GM18519 (cell line): Measurements from ENCODE around the gene ZNF512.
"Not testable (repeated sequence)": the region's sequence is repeated elsewhere in the genome, so short reads cannot be mapped to it uniquely, and the experiment has no call there.

Source experiments
- ATAC-seq: cut with Tn5 transposase; IDR thresholded peaks from one replicate; pipeline ENCODE4 v1.9.1; 2021; ENCODE audit warnings: mild to moderate bottlenecking, moderate library complexity; ENCODE audit not compliant: unreplicated experiment, low FRiP score

The ZNF512 gene, protein sequence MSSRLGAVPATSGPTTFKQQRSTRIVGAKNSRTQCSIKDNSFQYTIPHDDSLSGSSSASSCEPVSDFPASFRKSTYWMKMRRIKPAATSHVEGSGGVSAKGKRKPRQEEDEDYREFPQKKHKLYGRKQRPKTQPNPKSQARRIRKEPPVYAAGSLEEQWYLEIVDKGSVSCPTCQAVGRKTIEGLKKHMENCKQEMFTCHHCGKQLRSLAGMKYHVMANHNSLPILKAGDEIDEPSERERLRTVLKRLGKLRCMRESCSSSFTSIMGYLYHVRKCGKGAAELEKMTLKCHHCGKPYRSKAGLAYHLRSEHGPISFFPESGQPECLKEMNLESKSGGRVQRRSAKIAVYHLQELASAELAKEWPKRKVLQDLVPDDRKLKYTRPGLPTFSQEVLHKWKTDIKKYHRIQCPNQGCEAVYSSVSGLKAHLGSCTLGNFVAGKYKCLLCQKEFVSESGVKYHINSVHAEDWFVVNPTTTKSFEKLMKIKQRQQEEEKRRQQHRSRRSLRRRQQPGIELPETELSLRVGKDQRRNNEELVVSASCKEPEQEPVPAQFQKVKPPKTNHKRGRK

GRCh38 chr2:27582695-27583389 lies at the start of gene ZNF512:
TSS of gene ZNF512 (plus strand) at chr2:27583042. CDS start at chr2:27583113, 71 bp downstream.
- ATAC-seq, result peak; percentile 60

DNA sequence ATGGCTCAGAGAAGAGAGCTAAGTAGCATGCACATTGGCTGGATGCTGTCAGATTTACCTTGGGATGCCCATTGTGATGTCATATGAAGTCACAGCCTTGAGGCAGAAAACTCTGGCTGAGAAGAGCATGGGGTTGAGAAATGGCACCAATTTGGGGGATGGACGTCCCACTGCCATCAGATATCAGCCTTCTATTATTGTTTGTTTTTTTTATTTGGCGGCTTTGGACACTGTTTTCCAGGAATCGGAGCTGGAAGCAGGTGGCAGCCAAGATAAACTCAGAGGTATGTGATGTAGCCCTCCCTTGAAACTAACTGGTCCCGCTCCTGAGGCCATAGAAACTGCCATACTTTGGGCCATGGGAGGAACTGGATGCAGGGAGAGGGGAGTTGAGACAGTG lies 45.6 kb upstream of the ZNF512 start:
- no peak for ATAC-seq

DNA sequence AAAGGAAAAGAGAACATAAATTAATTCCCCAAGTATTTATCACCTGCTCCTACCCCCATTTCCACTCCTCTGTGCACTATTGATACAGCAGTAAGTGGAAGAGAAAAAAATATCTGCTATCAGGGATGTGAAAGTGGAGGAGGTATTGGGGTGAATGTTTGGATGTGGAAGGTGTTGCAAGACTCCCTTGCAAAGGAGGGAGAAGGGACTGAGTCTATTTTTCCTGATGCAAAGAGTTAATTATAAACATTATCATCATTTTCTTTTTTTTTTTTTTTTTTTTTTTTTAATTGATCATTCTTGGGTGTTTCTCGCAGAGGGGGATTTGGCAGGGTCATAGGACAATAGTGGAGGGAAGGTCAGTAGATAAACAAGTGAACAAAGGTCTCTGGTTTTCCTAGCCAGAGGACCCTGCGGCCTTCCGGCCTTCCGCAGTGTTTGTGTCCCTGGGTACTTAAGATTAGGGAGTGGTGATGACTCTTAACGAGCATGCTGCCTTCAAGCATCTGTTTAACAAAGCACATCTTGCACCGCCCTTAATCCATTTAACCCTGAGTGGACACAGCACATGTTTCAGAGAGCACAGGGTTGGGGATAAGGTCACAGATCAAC lies 43.9 kb upstream of the ZNF512 start:
- ATAC-seq, result not testable (repeated sequence)

GRCh38 chr2:27539649-27540048 lies 43.2 kb upstream of the ZNF512 start:
- not testable (repeated sequence) for ATAC-seq

DNA sequence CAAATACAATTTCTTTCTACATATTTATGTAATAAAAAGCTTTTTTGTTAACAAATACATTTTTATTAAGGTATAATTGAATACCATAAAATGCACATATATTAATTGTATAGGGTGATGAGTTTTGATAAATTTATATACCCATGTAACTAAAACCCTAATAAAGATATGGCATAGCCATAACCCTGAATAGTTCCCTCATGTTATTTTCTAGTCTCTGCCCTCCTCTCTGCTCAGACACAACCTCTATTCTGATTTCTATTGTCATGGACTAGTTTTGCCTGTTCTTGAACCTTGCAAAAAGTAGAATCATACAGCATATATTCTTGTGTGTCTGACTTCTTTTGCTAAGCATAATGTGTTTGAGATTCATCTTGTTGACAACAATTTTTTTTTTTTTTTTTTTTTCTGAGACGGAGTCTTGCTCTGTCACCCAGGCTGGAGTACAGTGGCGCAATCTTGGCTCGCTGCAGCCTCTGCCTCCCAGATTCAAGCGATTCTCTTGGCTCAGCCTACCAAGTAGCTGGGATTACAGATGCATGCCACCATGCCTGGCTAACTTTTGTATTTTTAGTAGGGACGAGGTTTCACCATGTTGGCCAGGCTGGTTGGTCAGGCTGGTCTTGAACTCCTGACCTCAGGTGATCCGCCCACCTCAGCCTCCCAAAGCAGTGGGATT lies 38.6 kb upstream of the ZNF512 start:
- ATAC-seq, result no peak

DNA sequence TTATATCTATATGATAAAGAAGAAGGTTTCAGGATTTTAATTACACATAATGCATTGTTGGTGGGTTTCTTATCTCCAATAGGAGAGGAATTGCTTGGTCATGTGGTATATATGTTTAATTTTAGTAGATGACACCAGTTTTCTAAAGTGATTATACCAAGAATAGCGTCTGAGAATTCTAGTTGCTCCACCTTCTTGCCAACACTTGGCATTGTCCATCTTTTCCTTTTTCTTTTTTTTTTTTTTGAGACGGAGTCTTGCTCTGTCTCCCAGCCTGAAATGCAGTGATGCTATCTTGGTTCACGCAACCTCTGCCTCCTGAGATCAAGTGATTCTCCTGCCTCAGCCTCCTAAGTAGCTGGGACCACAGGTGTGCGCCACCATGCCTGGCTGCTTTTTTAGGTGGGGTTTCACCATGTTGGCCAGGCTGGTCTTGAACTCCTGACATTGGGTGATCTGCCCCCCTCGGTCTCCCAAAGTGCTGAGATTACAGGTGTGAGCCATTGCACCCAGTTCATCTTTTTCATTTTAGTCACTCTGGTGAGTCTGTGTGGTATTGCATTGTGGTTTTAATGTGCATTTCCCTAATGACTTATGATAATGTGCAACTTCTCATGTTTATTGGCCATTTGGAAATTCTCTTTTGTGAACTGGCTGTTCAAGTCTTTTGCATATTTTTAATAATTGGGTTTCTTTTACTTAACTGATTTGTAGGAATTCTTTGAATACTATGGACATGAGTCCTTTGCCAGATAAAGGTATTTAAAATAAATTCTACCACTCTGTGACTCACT lies 37.3 kb upstream of the ZNF512 start:
- ATAC-seq, result no peak

GRCh38 chr2:27549303-27549702 lies 33.5 kb upstream of the ZNF512 start:
- no peak for ATAC-seq

DNA sequence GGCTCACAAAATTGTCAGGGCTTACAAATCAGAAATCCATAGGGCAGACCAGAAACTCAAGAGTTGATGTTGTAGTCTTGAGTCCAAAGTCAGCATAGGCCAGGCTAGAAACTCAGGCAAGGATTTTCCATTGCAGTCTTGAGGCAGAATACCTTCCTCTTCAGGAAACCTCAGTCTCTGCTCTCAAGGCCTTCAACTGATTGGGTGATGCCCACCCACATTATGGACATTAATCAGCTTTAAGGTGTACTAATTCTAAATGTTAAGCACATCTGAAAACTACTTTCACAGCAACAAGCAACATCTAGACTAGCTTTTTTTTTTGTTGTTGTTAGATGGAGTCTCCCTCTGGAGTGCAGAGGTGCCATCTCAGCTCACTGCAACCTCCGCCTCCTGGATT lies 31.3 kb upstream of the ZNF512 start:
- ATAC-seq, result no peak

GRCh38 chr2:27552941-27553340 lies 29.9 kb upstream of the ZNF512 start:
- ATAC-seq, result no peak

DNA sequence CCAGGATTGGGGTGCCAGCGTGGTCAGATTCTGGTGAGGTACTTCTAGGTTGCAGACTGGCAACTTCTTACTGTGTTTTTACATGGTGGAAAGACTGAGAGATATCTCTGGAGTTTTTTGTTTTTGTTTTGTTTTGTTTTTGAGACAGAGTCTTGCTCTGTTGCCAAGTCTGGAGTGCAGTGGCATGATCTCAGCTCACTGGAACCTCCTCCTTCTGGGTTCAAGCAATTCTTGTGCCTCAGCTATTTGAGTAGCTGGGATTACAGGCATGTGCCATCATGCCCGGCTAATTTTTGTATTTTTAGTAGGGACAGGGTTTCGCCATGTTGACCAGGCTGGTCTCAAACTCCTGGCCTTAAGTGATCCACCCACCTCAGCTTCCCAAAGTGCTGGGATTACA lies 28.4 kb upstream of the ZNF512 start:
- ATAC-seq, result not testable (repeated sequence)

DNA sequence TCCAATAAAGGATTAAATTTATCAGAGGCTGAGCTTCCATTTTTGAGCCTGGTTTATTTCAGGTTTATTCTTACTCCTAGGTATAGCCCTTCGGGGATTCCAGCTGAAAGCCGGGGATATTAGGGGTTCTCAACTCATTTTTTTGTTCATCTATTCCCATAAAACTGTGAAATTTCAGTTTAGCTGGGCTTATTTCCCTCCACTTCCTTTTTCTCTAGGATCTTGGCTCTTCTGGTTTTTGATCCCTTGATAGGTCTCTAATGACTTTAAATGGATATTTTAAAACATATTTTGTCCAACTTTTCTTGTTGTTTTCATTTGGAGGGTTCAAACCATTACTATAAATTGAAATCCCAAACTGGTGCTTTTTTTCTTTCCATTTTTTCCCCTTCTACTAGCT lies 23.6 kb upstream of the ZNF512 start:
- no peak for ATAC-seq

- ATAC-seq, result no peak
Measured at GRCh38 chr2:27561060-27561459, 21.8 kb upstream of the ZNF512 start.

GRCh38 chr2:27566628-27567027 lies 16.2 kb upstream of the ZNF512 start:
- no peak for ATAC-seq

DNA sequence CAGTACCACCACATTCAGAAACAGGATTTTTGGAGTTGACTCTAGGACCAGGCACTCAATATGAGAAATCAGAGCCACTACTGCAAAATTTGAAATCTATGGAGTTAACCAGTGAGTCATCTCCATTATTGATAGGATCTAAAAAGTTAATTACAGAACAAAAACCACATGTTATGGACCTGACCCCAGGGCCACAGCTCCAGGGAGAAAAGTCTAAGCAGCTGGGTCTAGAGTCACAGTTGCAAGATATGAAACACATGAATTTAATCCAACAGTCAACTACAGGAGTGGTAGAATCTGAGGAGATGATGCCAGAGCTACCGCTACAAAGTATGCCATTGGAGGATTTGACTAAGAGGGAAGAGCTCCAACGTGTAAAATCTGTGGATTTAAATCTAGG lies 13.4 kb upstream of the ZNF512 start:
- ATAC-seq, result no peak

- no peak for ATAC-seq
Measured at GRCh38 chr2:27571197-27571596, 11.6 kb upstream of the ZNF512 start.

- no peak for ATAC-seq
Measured at GRCh38 chr2:27571681-27572080, 11.2 kb upstream of the ZNF512 start.

DNA sequence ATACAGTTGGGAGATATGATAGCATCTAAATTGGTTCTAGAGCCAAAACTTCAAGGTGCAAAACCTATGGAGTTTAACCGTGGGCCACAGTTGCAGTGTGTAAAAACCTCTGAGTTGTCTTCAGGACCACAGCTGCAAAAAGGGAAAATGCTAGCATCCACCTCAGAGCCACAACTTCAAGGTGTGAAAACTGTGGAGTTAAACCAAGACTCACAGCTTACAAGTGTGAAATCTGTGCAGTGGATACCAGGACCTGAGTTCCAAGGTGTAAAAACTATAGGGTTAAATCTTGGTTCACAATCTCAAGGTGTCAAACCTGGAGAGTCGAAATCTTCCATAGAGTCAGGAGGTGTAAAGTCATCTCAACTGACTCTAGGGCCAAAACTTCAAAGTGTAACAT lies 10.4 kb upstream of the ZNF512 start:
- ATAC-seq, result no peak

- no peak for ATAC-seq
Measured at GRCh38 chr2:27572998-27573429, 9.8 kb upstream of the ZNF512 start.

DNA sequence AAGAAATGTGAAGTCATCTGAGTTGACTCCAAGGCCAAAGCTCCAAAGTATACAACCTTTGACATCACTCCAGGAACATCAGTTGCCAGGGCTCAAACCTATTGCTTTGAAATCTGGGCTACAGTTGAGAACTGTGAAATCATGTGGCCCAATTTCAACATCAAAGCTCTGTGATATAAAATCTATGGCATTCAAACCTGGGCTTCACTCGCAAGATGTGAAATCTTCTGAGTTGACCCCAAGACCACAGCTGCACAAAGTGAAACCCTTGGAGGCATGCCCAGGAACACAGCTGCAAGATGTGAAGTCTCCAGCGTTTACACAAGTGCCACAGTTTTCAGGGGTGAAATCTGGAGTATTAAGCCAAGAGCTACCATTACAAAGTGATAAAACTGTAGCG lies 9.4 kb upstream of the ZNF512 start:
- ATAC-seq, result no peak
